ENCODE measurements around the gene HYLS1. TPM values are rescaled to one million over a fixed set of nuclear protein-coding genes. Genes with fewer than 3 reads are reported as not detected.
A peak's percentile ranks its signal among the peaks of the same experiment; 100 is the strongest.

Gene HYLS1
- total RNA-seq, 1 donor from 2014 or later = 13.9 TPM

DNA sequence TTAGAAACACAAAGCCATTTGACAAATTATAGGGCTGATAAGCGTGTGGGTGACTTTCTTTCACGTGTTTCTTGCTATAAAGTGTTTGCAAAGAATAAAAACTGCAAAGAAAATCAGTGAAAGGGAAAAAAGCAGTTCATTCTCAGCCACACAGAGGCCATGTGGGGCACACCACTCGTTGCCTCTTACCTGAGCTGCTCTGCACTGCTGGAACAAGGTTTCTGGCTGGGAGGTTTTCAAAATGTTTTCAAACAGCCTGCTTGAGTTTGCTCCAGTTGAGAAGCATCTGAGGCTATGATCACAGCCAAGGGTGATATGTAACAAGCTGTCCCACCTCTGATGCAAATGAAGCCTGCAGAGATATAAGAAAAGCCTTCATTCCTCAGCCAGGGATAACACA is 43.6 kb downstream of the HYLS1 start:
- DNase-seq (ENCODE audit: low spot score in 2 of 2) (no peak), FAIRE-seq (no peak)

DNA sequence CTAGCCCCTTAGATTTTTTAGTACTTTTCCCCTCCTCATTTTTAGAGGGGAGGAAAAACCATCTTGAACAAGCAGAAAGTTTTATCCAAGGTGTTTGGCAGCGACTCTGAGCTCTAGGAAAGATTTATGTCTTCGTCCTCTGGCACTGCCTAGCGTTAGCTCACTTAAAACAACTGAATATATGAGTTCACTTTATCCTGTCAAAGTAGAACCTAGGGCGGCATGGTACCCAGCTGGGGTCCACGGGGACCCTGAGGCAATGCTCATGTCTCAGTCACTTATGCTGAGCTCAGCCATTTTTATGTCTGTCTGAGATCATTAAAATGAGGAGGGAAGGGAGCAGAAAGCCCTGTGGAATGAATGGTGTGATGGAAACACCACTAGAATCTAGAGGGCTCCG is 44.2 kb downstream of the HYLS1 start:
- DNase-seq (ENCODE audit: low spot score in 2 of 2) (no peak), FAIRE-seq (no peak)

DNA sequence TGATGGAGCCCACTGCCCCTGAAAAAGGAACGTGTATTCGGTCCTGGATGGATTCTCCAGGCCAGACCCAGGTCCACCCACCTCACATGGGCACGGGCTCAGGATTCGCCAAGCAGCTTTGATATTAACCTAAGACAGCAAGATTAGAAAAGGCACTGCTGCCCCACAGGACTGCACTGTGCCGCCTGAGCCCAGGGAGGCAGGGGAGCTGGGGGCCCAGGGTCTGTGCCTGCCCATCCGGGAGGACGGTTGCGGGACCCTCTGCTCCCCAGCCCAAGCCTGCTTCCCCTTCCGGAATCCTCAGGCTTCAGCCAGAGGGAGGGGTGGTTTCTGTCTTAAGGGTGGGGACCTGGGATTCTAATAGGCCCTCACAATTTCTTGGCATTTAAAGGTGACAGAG is 44.8 kb downstream of the HYLS1 start:
- FAIRE-seq = no peak
- DNase-seq (ENCODE audit: low spot score in 2 of 2) = no peak

DNA sequence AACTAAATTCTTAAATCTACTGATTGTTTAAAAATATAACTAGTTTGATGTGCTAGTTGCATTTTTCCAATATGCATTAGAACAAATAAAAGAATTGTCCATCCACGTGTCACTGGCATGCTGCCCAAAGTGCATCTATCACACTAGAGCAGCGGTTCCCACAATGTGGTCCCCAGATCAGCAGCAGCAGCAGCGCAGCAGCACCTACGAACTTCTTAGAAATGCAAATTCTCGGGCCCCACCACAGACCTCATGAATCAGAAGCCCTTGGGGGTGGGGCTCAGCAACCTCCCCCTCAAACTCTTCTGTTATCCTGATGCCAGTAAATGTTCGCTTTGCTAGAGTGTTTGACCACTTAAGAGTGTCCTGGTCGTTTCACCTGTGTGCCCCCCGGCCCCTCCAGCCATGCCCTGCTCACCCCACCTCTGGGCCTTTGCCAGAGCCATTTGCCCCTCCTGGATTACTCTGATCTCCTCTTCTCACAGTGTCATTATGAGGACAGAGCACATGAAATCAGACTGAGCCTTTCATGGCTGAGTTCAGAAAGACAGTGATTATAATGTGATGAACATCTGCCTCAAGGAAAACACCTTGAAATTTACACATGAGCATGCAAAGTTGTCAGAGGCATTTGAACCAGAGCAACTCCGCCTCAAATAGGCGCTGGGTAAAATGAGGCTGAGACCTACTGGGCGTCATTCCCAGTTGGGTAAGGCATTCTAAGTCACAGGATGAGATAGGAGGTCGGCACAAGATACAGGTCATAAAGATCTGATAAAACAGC is 45.8 kb downstream of the HYLS1 start:
- no peak for DNase-seq (ENCODE audit: low spot score in 2 of 2)
- no peak for FAIRE-seq

DNA sequence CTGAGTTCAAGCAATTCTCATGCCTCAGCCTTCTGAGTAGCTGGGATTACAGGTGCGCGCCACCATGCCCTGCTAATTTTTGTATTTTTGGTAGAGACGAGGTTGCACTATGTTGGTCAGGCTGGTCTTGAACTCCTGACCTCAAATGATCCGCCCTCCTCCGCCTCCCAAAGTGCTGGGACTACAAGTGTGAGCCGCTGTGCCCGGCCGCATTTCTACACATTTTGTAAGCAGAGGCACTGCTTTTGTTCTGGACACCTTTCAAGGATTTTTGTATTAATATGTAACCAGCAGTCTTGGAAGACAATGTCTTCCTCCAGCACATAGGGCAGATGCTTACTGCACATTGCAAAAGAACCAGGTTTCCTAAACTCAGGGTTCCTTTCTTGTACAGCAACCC is 47.0 kb downstream of the HYLS1 start:
- FAIRE-seq = no peak
- no peak for DNase-seq (ENCODE audit: low spot score in 2 of 2)

DNA sequence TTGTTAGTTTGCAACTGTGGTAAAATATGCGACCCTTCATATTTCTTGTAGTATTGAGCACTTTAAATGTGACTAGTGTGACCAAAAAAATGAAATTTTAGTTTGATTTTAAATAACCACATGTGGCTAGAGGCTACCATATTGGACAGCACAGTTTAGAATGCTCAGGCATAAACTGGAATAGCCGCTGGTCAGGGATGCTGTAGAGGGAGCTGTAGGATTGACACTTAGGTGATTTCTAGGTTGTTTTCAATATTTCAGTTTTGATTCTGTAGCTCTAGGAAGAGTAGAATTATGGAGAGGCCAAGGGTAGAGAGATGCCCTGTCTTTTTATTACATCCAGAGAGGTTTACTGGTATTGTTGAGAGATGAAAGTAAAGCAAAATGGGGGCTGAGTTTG is 47.6 kb downstream of the HYLS1 start:
- no peak for DNase-seq (ENCODE audit: low spot score in 2 of 2)
- FAIRE-seq = no peak

DNA sequence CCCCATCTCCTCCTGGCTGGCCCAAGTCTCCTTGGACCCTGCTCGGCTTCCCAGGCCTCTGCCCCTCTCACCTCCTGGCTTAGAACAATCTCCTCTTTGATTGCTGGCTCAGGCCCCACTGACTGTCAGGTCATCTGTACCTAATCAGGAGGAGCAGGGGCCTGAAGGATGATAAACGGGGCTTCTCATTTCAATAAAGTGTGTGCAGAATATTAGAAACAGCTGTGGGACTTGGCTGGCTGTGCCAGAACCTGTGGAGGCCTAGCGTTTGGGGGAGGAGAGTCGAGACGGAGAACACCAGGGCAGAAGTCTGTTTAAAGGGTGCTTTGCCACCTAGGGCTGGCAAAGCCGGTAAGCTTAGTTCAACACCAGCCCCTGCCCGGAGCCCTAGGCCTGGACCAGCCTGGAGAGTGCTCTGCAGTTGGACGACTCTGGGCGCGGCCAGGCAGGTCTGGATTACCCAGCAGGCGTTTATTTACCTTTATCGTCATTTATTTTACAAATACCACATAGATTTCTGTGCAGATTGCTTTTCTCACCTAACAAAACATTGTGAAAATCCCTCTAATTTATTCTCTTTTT is 48.2 kb downstream of the HYLS1 start:
- DNase-seq (ENCODE audit: low spot score in 2 of 2) = no peak
- no peak for FAIRE-seq

DNA sequence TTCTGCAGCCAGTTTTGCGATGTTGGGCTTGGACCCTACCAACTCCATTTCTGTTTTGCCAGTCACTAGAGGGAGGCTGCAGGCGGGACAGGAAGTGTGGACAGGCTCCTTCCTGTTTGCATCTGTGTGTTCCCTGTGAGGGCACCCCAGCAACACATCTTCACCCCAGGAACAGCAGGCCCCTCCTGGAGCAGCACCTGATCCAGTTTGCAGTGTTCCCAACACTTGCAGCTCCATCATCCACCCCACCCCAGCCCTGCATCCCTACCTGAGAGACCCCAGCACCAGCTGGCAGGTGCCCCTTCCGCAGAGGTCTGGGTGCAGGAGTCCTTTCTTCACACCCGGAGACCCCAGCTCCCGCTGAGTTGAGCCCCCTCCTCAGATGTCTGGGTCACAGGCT is 51.0 kb downstream of the HYLS1 start:
- FAIRE-seq (no peak), DNase-seq (ENCODE audit: low spot score in 2 of 2) (no peak)

DNA sequence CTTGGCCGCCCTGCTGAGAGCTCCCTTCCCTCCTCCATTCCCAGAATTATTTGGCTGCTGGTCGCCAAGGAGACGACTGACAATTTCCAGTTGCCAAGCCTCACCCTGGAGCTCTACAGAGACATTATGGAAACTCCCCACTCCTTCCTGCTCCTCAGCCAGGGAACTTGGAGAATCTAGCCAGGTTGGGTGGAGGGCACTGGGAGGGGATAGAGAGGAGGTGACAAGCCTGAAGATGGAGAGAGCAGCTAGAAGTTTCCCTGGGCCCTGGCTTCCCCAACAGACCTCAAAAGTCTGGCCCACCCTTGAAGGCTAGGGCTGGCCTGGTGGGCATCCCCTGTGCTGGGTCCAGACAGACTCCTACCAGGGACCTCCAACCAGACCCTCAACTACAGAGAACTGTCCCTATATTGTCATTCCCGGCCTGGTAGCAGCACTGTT is 51.6 kb downstream of the HYLS1 start:
- no peak for DNase-seq (ENCODE audit: low spot score in 2 of 2)
- FAIRE-seq = no peak

DNA sequence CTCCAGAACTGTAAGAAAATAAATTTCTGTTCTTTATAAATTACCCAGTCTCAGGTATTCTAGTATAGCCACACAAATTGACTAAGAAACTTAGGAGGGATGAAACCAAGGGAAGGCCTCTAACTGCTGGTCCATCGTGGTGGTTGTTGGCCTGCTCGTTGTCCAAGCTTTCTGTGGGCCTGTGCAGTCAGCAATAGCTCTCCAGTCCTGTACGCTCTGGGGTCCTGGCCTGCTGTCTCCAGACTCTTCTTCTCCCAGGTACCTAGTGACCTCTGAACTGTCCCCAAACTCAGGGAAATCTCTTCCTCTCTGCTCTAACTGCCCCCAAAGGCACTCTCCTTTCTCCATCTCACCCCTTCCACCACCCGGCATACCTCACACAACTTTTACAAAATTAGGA is 52.7 kb downstream of the HYLS1 start:
- no peak for FAIRE-seq
- DNase-seq (ENCODE audit: low spot score in 2 of 2) = no peak

DNA sequence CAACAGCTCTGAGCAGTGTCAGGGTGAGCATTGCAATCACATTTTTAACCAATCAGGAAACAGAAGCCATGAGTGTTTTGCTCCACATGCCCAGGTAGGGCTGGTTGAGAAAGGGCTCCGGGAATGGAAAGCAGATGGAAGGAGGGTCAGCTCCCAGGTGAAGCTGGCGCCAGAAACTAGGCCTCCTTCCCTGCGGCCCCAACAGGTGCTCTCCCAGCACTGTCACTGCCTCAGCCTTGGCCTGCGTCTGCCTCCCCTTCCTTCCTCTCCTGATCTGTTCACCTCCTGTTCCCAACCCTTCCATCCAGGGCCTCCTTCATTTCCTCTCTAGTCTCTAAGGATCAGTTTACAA is 53.8 kb downstream of the HYLS1 start:
- DNase-seq (ENCODE audit: low spot score in 2 of 2) (no peak), FAIRE-seq (no peak)

DNA sequence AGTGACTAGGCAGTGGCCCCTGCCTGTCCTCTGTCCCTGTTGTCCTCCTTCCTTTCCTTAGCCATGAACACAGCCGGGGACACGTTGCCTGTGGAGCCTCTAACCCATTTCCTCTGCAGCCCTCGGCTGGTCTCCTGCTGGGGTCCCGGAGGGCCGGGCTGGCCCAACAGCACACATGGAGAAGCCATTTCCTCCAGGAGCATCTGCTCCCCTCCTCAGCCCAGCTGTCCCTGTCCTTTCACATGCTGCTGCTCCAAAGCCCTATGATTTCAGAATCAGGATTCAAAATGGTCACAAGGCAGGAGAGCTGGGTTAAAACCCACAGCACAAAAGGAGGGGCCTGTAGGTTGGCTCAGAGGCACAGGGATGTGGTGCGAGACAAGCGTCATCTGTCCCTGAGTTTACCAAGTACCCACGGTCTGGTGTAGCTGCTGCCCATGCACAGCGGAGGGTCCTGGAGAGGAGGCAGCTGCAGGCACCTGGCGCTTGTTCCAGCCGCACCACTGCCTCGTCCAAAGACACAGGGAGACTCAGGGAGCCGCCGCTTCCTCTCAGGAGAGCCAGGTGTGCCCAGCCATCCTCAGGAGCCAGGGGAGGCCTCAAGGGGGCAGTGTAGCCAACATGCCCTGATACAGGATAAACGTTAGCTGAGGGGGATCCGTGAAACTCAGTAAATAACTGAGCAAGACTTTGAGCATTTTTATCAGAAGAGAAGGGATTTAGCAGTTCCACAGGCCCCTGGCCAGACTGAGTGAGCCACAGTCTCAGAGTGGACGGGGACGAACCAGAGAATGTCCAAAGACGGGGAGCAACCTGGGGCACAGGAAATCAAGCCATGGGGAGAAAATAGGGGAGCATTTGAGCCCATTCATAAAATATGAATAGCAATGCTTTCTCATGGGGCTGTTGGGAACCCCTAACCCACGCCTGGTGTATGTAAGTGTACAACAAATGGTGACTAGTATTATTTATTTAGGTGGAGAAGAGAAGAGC is 54.4 kb downstream of the HYLS1 start:
- FAIRE-seq (no peak), DNase-seq (ENCODE audit: low spot score in 2 of 2) (peak in 1 of 2 donors; percentile 52)

DNA sequence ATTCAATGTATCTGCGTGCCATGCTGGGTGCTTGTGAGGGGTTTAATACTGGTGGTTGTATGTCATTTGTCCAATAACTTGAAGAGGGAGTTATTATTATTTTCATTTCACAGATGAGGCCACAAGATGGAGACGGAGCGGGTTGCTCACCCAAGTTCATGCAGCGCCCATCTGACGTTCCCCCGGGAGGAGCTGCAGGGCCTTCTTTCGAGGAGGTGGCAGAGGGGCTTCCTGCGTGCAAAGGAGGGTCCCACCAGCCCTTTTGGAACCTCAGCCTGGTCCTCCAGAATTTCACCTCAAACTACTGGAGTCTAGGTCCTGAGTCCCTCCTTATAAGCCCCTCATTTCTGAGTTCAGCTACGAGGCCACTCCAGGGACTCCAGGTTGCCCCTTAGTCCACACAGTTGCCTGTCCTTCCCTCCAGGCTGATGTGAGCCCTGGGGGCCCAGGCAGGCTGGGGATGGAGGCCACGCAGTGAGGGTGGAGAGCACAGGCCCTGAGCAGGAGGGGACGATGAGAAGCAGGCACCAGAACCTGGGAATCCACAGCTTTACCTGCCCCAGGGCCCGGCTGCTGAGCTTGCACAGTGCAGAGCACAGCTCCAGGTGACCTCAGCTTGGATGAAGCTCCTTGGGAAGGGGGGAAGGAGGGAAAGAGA is 55.4 kb downstream of the HYLS1 start:
- no peak for DNase-seq (ENCODE audit: low spot score in 2 of 2)
- no peak for FAIRE-seq

DNA sequence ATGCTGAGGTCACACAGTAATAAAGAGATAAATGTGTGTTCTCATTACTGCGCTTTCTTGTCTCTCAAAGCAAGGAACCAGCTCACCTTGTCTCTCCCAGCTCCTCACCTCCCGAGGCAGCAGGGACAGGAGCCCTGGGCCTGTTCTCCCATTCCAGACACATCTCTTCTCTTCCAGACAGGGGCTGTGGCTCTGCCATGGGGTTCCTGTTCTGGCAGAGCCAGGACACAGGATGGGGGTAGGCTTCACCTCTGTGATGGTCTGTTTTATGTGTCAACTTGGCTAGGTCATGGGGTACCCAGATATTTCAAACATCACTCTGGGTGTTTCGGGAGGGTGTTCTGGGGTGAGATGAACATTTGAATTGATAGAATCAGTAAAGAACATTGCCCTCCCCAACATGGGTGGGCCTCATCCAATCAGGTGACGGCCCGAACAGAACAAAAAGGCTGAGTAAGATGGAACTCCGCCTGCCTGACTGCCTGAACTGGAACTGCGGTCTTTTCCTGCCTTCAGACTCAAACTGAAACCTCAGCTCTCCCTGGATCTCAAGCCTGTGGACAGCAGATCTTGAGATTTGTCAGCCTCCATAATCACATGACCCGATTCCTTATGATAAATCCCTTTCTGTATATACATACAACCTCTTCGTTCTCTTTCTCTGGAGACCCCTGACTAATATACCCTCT is 56.3 kb downstream of the HYLS1 start:
- FAIRE-seq (no peak), DNase-seq (ENCODE audit: low spot score in 2 of 2) (no peak)

DNA sequence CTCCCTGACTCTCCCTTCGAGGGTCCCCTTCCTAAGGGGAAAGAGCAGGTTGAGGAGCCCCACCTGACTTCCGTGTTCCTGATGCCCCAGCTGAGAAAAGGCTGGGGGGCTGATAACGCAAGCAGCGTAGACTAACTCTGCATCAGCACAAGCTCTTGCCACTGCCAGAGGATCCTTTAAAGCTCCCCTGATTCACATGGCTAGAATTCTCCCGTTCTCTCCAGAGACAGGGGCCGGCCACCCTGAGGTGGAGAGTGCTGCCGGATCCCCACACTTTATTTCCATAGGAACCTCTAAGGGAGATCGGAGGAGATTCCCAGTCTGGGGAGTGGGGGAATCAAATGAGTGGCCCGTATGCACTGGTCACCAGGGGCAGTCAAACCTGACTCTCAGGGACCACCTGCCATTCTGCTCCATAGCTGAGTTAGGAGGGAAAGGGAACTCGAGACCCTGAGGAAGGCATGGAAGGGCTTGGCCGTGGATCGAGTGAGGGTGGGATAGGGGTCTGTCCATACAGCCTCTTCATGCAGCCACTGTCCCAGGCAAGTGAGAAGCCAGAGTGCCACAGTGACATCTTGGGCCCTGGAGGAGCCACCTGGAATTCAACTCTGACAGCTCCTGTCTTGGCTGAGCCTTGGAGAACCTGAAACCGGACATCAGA is 57.0 kb downstream of the HYLS1 start:
- no peak for FAIRE-seq

DNA sequence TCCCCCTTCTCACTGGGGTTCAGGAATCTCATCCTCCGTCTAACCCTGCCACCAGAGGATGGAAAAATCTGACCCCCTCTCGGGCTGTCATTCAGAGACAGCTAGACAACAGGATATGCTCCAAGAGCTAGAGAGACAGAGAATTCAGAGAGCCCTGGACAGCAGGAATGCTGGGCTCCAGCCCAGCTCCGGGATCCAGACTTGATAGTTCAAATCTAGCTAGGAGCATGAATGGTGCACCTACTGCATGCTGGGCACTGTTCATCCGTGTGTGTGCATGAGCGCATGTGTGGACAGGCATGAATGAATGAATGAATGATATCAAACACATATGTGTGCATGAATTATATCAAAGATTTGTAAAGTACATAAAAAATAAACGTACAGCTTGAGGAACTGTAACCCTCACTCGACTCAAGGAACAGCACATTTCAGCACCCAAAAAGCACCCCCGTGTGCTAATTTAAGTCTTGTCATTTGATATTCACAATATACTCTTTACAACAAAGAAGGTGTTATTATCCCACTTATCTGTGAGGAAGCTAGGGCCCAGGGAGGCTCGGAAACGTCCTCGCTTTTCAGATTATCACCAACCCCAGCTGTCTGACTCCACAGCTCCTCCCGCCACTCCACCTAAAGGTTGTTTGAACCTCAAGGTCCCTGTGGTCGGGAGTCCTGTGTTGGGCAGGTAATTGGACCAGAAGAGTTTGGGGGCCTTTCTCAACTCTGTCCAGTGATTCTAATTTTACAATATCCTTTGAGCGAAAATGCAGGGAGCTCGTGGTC is 57.7 kb downstream of the HYLS1 start:
- FAIRE-seq (no peak), DNase-seq (ENCODE audit: low spot score in 2 of 2) (no peak)

More for the DNA sequence above, 57.0 kb downstream of the HYLS1 start:
- DNase-seq (ENCODE audit: low spot score in 2 of 2) = no peak

DNA sequence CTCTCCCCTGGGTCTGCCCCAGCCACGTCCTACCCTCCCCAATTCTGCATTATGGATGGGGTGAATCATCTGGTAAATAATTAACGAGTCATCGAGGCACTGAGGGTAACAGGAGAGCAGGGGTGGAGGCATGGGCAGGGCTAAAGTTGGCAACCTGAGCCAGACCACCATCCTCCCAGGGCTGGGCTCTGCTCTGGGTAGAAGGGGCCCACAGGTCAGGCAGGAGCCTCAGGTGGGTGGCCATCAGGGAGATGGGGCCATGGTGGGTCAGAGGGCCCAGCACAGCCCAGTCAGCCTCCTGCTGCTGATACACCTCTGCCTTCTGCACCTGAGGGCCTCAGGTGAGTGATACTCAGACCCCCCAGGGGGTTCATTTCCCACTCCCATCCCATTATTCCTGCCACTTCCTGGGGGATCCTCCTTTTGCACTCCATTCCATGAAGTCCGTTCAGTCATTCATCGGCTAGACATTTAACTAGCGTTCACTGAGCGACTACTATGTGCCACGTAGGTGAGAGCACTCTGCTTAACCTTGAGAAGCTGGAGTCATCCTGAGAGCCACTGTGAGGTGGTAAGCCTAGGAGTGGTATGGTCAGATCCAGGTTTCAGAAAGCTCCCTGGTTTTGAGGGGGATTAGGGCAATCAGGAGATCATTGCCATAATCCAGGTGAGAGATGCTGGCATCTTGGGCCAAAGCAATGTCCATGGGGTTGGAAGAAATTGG is 58.5 kb downstream of the HYLS1 start, which contains the start of gene VSIG10L2:
TSS of gene VSIG10L2 (plus strand) at position 248 of the 724 bp plus-strand sequence. CDS start at position 260, 12 bp downstream.
- DNase-seq (ENCODE audit: low spot score in 2 of 2) = no peak
- no peak for FAIRE-seq
